ENCODE measurements around the gene ABLIM2.

Gene ABLIM2

GRCh38 chr4:8012517-8012916 lies 146.1 kb downstream of the ABLIM2 start:
- no peak for DNase-seq

- no peak for DNase-seq
Observed at GRCh38 chr4:8010618-8011017, 148.0 kb downstream of the ABLIM2 start.

GRCh38 chr4:8009710-8010511 lies 148.7 kb downstream of the ABLIM2 start:
- DNase-seq, result no peak

DNA sequence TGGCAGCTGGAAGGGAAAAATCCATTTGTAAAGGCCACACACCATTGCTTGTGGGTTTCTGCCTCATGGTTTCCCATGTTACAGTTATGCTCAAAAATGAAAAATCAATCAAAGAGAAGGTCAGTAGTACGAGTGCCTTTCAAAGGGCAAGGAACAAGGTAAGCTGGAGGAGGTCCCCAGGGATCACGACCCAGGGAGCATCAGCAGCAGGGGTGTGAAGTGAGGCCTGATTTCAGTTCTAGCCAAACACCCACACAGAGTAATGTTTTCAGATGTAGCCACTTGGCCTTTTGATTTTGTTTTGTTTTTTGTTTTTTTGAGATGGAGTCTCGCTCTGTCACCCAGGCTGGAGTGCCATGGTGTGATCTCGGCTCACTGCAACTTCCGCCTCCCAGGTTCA lies 149.5 kb downstream of the ABLIM2 start:
- no peak for DNase-seq

DNA sequence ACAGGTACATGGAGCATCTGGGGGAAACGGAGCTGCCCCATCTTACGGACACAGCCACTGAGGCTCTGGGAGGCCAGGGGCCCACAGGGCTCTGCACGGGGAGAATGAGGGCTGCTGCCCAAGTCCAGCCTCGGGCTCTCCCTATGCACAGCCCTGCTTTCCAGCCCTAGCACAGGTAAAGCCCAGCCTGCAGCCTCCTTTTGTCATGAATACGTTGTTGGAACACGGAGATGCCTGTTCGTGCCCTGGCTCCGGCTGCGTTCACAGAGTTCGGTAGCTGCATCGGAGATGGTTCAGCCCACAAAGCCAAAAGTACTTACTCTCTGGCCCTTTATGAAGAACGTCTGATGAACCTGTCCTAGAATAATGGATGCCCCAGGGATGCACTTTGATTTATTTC lies 150.2 kb downstream of the ABLIM2 start:
- no peak for DNase-seq

DNA sequence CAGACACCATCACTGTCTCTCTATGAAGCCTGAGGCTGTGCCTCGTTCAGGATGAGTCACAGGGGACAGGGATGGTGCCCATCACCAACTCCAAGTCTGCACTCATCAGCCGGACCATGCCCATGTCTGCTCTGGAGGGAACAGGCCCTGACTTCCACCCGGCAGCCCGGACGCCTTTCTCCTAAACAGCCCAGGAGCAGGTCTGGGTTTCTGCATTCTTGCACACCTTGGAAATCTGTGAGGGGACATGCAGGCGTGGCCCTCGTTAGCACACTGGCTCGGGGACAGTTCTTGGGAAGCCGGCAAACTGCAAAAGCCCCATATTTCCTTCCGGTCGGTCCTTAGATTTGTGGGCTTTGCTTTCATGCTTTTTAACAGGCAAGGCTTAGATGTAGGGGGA lies 151.0 kb downstream of the ABLIM2 start:
- DNase-seq, result no peak

DNA sequence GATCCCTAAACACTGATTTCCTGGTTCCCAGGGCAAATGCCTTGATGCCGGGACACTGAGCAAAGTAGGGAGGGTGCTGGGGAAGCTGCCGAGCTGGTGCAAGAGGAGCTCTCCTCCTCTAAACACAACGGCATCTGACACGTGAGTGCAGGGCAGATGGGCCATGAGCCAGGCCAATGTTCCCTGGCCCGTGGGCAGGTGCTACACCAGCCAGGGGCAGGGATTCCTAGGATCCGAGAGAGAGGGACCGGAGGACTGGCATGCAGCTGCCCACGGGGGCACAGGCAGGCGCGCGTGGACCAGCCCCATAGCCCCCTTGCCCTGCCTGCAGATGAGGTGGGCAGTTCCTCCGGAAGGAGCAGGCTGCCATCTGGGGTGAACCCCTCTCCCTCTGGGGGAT lies 152.1 kb downstream of the ABLIM2 start:
- DNase-seq, result no peak

GRCh38 chr4:8005814-8006215 lies 152.8 kb downstream of the ABLIM2 start:
- no peak for DNase-seq

GRCh38 chr4:8005033-8005808 lies 153.4 kb downstream of the ABLIM2 start:
- no peak for DNase-seq

DNA sequence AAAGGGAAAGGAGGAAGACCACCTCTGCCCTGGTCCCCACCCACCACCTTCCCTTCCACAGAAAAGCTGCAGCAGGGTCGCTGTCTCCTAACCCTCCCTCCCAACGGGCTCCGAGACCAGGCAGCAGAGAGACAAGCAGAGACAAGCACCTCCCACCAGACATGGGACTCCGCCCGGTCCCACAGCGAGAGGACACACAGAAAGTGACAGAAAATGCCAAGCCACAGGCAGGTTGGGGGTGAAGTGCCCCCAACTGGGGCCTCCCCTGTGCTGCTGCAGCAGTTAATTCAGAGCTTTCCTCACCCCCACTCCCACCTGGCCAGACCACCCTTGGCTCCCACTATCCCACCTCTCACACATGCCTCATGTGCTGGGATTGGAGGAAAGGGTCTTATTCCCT lies 154.5 kb downstream of the ABLIM2 start:
- no peak for DNase-seq

DNA sequence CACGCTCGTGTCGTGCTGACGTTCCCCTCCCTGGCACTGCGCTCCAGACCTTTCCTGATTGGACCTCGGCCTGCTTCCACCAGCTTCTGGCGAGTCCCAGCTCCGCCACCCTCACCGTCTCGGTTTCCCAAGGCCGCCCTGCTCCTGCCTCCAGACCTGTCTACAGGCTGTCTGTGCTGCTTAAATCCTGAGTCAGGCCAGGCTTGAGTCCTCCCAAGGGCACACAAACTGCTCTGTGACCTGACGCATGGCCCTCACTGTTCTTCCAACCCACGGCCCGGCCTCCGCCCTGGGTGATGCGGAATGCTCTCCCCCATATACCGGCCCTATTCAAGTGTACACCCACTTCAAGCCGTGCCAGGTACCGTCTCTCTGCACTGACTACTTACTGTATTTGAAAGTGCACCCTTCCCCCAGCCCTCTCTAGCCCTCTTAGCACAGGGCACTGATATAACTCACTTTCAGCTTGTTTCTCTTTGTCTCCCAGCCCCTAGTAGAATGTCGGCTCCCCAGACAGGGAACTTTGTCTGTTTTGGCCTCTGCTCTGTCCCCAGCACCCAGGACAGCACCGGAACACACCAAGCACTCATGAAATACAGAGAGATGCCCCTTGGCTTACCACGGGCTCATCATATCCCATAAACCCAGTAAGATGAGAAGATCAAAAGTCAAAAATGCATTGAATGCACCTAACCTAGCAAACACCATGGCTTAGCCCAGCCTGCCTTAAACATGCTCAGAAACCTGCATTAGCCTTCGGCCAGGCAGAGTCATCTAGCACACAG lies 155.9 kb downstream of the ABLIM2 start:
- DNase-seq, result no peak

GRCh38 chr4:8001564-8002355 lies 156.9 kb downstream of the ABLIM2 start:
- DNase-seq, result no peak

GRCh38 chr4:8000721-8001491 lies 157.7 kb downstream of the ABLIM2 start:
- no peak for DNase-seq

GRCh38 chr4:8000247-8000646 lies 158.4 kb downstream of the ABLIM2 start:
- DNase-seq, result no peak

DNA sequence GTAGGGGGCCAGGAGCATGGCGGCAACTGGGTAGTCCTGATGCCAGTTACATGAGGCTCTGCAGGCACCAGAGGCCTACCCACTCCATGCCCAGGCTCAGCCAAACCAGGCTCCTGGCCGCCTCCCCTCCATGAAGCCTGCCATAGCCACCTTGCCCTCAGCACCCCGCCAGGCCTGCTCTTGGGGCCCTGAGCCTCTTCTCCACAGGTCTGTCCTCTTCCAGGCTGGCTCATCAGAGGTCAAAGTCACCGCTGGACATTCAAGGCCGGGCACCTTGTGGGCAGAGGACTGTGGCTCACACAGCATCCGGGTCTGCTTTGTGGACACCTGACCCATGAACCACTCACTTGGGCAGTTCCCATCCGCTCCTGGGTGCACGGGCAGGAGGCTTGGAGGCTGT lies 158.9 kb downstream of the ABLIM2 start:
- no peak for DNase-seq

- DNase-seq, result no peak
Observed at GRCh38 chr4:7999279-7999678, 159.3 kb downstream of the ABLIM2 start.

- DNase-seq, result no peak
Observed at GRCh38 chr4:7998447-7998846, 160.2 kb downstream of the ABLIM2 start.

DNA sequence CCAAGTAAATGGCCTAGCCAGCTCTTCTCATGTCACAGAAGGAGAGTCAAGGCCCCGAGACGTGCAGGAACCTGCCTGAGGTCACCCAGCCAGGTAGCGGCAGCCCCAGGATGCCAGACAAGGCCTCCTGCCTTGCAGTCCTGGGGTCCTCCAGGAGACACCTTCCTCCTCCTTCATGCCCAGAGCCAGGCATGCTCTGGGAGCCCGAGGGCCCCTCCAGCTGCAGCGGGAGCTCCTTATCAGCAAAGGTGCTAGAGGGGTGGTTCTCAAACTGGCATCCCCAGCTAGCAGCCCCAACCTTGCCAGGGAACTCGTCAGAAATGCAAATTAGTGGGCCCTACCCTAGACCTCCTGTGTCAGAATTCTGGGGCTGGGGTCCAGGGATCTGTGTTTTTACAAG lies 162.7 kb downstream of the ABLIM2 start:
- no peak for DNase-seq

GRCh38 chr4:7995135-7995534 lies 163.5 kb downstream of the ABLIM2 start:
- no peak for DNase-seq

- DNase-seq, result no peak
Observed at GRCh38 chr4:7993671-7994070, 164.9 kb downstream of the ABLIM2 start.

- no peak for DNase-seq
Observed at GRCh38 chr4:7992846-7993245, 165.8 kb downstream of the ABLIM2 start.

All from stimulated activated naive CD4-positive, alpha-beta T cell treated with Interleukin-2 at 50 U/mL for 16 hours (primary cell).